SH-SY5Y (cell line): Measurements from ENCODE around the gene EEF1AKMT2.

Source experiments
- GATA2 ChIP-seq: IDR thresholded peaks from 2 replicates; pipeline ENCODE4 v1.6.1; 2011; ENCODE audit warnings: mild to moderate bottlenecking, low read depth, low read length
- GATA3 ChIP-seq: IDR thresholded peaks from 2 replicates; pipeline ENCODE4 v1.6.1; 2011; ENCODE audit warnings: low read depth, mild to moderate bottlenecking, low read length, moderate library complexity

DNA sequence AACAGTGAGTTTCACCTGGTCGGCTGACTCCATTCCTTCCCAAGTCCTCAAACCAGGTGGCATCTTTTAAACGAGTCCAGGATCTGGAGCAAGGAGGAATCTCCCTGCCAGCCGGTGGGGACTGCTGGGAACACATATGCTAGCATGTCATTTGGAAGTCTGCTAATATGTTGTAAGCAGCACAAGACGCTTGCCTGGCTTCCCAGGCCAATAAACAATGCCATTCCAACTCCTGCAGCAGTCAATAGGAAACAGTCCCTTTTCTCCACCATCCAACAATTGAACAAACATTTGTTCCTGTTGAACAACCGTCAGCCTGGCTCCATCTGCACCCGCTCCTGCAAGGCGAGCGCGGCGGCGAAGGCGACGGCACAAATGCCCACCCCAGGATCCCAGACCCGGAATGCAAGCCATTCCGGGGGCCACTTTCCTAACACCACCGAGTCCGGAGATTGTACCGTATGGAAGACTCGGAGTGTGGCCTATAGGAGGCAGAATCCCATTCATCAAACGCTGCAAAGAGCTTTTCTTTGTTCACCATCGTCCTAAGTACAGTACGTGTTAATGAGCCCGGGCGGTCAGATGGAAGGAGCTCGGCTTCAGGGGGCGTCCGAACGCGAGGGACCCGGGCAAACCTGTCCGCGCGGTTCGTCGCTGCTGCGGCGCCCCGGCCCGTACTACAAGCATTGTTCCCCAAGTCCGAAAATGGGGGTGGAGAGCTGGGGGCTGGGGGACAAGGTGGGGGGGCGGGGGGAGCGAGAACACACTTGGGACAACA lies 49.1 kb downstream of the EEF1AKMT2 start:
- TF ChIP-seq GATA2 (no peak), GATA3 (no peak)
